Measurements from ENCODE around the gene NR2F1-AS1. TPM values are rescaled to one million over a fixed set of nuclear protein-coding genes. Genes with fewer than 3 reads are reported as not detected.

Gene NR2F1-AS1
- total and polyA plus RNA-seq, 4 donors: 50.9 to 71.5 (median 66.6) TPM

DNA sequence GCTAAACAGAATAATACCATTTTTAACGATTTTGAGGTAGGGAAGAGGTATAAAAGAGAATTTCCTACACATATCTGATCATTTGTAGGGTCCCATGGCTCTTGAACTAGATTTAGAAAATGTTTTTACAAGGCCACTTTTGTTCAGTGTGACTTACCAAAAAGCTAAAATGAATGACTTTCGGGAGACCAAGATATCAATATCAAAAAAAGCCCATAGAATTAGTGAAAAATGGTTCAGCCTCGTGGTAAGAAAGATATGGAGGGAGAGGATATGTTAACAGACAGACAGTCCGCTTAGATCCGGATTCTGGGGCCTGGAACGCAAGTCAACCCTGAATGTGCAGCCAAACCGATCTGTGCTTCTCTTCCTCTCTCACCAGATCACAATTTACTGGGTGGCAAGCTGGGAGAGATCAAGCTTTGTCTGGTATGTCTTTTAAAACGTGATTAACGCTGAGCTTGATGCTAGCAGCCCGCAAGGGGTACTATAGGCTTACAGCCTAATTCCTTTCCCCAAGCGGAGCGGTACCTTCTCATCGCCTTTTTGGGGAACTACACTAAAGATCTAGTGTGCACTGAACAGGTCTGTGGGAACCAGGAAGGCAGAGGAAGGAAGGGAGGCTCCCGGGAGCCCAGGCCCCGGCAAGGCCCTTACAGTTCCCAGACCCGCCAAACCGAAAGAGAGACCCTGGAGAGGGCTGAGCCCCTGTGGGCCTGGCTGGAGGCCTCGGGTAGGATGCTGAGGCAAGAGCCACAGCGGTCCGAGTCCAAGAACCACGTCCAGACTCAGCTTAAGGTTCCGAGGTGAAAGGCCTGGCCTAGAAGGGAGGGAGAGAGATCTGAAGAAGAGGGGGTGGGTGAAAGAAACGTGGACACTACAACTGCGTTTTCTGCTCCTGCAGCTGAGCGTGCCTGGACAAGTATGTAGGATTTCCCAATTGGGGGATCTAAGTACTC, 2.9 kb downstream of the NR2F1-AS1 start:
- WGBS (ENCODE audit: insufficient coverage): 25% methylated on average over 10 of the region's 25 CpGs
- peak overlapping the region; percentile 61 for H3K4me3 ChIP-seq (ENCODE audit: low read depth, low read length)
- H3K9me3 ChIP-seq (ENCODE audit: control insufficient read depth, insufficient read depth, low read length): no peaks in the 10 kb centered on the region
- DNase-seq (ENCODE audit: low read depth in 4 of 6, low spot score in 6 of 6): peak in 2 of 6 donors; percentile 68 to 69
- H3K4me1 ChIP-seq (ENCODE audit: control insufficient read depth, insufficient read depth, low read length): peaks cover 31% of the 10 kb centered on the region
- H3K27me3 ChIP-seq (ENCODE audit: control insufficient read depth, insufficient read depth, low read length): peaks cover 16% of the 10 kb centered on the region
- H3K27ac ChIP-seq (ENCODE audit: low read depth, low read length): peak overlapping the region; percentile 92
- H3K36me3 ChIP-seq (ENCODE audit: control insufficient read depth, insufficient read depth, low read length): no peaks in the 10 kb centered on the region

DNA sequence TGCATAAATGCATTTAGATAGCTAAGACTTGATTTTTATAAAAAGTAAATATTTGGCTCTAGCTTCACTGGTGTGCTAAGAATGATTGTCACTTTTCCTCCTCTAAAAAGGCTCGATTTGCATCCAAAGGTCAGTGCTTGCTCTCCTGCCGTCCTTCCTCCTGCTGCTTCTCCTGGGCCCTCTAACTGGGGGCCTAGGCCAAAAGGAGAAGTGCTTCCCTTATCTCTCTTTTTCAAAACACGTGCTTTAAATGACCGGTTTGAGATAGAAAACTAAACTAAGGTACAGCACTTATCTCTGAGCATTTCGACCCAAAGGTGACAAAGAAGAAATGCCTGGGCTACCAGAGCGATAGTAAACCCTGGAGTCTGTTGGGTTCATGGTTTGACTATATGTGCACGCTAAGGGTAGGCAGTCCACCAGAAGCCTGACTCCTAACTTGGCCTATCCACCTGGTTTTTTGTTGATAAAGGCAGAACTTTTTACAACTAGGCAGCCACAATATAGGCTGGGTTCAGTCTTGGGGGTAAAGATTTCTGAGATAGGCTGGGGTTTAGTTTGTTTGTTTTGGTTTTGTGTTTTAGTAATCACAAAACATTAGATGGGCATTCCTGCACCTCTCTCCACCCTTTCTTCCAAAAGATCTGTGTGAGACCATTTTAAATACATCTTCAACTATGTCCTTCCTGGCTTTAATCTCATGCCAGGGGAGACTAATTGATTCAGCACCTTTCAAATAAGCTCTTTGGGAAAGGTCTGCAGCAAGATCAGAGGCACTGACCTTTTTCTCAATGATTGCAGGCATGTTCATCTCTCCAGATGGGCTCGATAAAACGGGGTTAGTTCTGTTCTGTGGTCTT, 3.8 kb downstream of the NR2F1-AS1 start:
- H3K36me3 ChIP-seq (ENCODE audit: control insufficient read depth, insufficient read depth, low read length): peaks cover 7% of the 10 kb centered on the region
- H3K27me3 ChIP-seq (ENCODE audit: control insufficient read depth, insufficient read depth, low read length): peaks cover 20% of the 10 kb centered on the region
- no peaks in the 10 kb centered on the region for H3K9me3 ChIP-seq (ENCODE audit: control insufficient read depth, insufficient read depth, low read length)
- WGBS (ENCODE audit: insufficient coverage): 50% methylated on average over 4 of the region's 9 CpGs
- peaks cover 40% of the 10 kb centered on the region for H3K4me1 ChIP-seq (ENCODE audit: control insufficient read depth, insufficient read depth, low read length)
- peak in 2 of 6 donors; percentile 24 to 31 for DNase-seq (ENCODE audit: low read depth in 4 of 6, low spot score in 6 of 6)
- H3K27ac ChIP-seq (ENCODE audit: low read depth, low read length): peak overlapping the region; percentile 92
- H3K4me3 ChIP-seq (ENCODE audit: low read depth, low read length): no peak overlapping the region

DNA sequence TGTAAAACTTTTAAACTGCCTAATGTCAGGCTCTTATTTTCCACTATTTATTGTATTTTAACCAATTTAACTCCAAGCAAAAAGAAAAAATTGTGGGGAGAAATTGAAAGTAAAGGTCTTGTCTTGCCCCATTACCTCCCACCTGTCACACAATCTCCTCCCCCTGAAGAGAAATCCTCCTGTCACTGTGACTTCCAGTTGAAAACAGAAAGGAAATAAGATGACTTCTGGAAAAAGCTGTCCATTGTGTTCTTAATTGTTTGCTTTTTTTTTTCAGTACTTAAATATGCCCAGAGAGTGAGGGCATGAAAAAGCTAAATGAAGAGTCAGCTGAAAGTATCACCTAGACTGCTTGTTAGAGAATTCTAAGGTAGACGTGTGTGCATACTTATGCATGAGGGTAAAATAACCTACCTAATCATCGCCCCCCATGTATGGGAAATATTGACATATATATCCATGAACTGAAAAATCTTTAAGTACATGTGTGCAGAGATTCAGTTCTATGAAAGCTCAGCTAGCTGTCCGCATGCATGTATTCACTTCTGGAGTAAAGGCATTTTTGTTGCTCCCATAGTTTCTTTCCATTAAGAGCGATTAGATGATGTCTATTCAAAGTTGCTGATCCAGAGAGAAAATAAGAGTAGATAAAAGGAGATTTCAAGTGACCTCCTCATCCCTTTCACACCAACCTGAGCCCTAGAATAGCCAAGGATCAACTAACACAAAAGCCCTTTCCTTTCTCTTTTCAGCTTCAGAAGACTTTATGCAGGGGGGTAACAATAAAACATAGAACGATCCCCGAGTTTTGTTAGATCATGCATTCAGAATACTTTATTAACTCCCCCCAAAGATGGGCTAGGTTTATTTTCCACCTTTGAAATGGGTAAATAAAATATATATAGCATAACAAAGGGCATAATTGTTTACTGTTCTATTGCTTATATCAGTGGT, 5.3 kb downstream of the NR2F1-AS1 start:
- H3K4me3 ChIP-seq (ENCODE audit: low read depth, low read length): peak overlapping the region; percentile 16
- H3K9me3 ChIP-seq (ENCODE audit: control insufficient read depth, insufficient read depth, low read length): peaks cover 2% of the 10 kb centered on the region
- DNase-seq (ENCODE audit: low read depth in 4 of 6, low spot score in 6 of 6): peak in 2 of 6 donors; percentile 33 to 36
- peak overlapping the region; percentile 92 for H3K27ac ChIP-seq (ENCODE audit: low read depth, low read length)
- H3K4me1 ChIP-seq (ENCODE audit: control insufficient read depth, insufficient read depth, low read length): peaks cover 53% of the 10 kb centered on the region
- peaks cover 22% of the 10 kb centered on the region for H3K27me3 ChIP-seq (ENCODE audit: control insufficient read depth, insufficient read depth, low read length)
- peaks cover 17% of the 10 kb centered on the region for H3K36me3 ChIP-seq (ENCODE audit: control insufficient read depth, insufficient read depth, low read length)
- WGBS (ENCODE audit: insufficient coverage): no CpG with 5 or more reads among the region's 6 CpGs

DNA sequence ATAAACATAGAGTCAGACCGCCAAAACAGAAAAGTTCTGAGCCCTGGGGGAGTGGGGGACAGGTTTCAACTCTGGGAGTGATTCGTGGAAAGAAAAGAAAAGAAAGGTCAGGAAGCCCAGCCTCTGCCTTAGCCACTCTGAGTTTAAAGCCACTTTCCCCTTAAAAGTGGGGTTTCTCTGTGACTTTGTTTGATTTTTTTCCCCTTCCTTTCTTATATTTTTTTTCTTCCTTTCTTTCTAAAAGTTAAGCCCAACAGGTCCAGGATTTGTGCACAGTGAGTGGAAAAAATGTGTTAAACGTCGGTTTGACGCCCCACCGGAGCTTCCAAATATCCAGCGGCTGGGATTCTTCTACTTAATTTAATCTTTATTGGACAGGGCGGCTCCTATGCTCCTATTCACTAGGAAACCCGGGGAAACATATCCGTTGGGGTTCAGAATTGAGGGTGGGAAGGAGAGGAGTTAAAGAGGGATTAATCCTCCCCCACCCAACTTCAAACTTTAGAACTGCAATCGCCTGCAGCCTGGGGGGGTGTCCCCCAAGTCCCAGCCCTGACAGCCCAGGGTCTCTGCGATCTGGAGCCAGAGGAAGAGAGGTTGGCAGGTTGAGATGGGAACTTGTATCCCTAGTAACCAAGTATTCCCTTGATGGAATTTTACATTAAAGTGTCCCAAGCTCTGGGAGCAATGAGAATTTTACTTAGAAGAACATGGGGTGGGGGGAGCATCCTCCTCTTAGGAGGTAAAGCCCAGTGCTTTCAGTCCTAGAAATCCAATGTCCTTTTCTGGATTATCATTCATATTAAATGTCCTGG, 6.3 kb downstream of the NR2F1-AS1 start:
- peaks cover 60% of the 10 kb centered on the region for H3K4me1 ChIP-seq (ENCODE audit: control insufficient read depth, insufficient read depth, low read length)
- peak overlapping the region; percentile 34 for H3K4me3 ChIP-seq (ENCODE audit: low read depth, low read length)
- peak in 2 of 6 donors; percentile 70 to 74 for DNase-seq (ENCODE audit: low read depth in 4 of 6, low spot score in 6 of 6)
- H3K36me3 ChIP-seq (ENCODE audit: control insufficient read depth, insufficient read depth, low read length): peaks cover 24% of the 10 kb centered on the region
- H3K9me3 ChIP-seq (ENCODE audit: control insufficient read depth, insufficient read depth, low read length): peaks cover 2% of the 10 kb centered on the region
- no CpG with 5 or more reads among the region's 12 CpGs for whole genome bisulfite sequencing (ENCODE audit: insufficient coverage)
- H3K27ac ChIP-seq (ENCODE audit: low read depth, low read length): peak overlapping the region; percentile 92
- peaks cover 23% of the 10 kb centered on the region for H3K27me3 ChIP-seq (ENCODE audit: control insufficient read depth, insufficient read depth, low read length)

DNA sequence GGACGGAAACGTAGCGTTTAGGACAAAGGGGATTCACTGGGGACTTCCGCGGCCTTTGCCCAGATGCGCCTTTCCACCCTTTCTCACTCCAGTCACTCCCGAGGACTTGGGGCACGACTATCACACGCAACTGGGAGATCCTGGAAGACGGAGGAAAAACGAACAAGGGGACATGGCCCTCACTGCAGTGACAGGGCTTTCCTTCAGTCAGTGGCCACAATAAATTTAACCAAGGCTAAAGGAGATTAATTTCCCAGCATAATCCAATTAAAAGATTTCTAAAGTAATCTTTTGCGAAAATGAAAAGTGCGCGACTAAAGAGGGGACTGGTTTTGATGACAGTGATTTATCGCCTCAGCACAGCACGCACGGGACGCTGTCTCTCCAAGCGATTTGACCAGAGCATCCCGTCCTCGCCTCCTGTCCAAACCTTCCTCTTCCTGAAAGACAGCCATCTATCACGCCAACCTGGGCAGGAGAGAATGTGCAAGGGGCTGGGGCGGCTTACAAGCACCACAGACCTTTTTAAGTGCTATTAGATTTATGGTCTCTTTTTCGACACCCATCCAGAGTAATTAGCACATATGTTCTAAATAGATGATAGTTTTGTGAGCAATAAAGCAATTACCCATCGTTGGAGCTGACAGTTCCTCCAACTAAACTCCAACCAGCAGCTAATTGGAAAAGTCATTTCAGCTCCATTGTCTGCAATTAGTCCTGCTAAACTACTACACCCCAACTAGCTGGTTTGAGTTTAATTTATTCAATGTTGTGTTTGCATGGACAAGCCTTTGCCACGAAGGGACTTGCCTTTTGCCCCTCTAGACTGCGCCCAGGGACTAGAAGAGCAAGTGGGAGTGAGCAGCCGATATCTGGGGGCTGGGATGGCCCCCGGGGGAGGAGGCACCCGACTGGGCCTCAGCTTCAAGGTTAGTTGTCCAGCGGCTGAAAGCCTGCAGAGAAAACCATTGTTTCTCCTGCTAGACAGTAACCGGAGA, 7.4 kb downstream of the NR2F1-AS1 start:
- 17% methylated on average over 10 of the region's 32 CpGs for WGBS (ENCODE audit: insufficient coverage)
- Histone ChIP-seq H3K4me3 (ENCODE audit: low read depth, low read length) (peak overlapping the region; percentile 34), H3K36me3 (ENCODE audit: control insufficient read depth, insufficient read depth, low read length) (peaks cover 24% of the 10 kb centered on the region), H3K4me1 (ENCODE audit: control insufficient read depth, insufficient read depth, low read length) (peaks cover 52% of the 10 kb centered on the region), H3K27me3 (ENCODE audit: control insufficient read depth, insufficient read depth, low read length) (peaks cover 23% of the 10 kb centered on the region), H3K27ac (ENCODE audit: low read depth, low read length) (peak overlapping the region; percentile 92), H3K9me3 (ENCODE audit: control insufficient read depth, insufficient read depth, low read length) (peaks cover 2% of the 10 kb centered on the region)
- peak in 2 of 6 donors; percentile 58 to 69 for DNase-seq (ENCODE audit: low read depth in 4 of 6, low spot score in 6 of 6)

DNA sequence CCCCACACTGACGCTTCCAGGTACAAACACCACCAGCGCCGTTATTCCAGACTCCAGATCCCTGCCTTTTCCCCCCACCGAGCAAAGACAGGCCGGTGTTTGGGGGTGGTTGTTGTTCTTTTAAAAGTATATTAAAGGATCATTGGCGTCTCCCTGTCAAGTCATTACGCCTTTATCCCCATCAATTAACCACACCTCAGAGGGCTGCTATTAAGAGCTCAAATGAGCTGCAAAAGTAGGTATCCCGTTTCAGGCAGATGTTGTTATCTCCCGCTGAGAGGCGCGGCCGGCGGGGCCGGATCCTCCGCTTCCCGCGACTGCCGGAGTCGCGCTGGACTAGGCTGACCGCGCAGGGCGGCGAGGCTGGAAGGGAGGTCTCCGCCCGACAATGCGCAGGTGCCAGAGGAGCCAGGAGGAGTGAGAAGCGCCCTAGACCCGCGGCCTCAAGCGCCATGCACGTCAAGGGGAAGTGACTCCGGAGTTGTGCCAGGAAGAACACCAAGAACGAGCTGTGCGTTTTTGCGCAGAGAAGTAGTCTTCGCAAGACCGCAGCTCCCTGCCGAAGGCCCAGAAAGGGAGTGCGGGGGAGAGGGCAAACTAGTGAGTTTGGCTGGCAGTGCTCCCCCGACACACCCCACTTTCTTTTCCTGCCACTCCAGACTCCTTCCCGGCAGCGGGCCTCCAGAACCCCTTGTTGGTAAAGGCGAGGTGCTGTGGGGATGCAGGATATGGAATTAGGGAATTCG, 8.2 kb downstream of the NR2F1-AS1 start:
- Histone ChIP-seq H3K4me1 (ENCODE audit: control insufficient read depth, insufficient read depth, low read length) (peaks cover 44% of the 10 kb centered on the region), H3K4me3 (ENCODE audit: low read depth, low read length) (peak overlapping the region; percentile 34), H3K36me3 (ENCODE audit: control insufficient read depth, insufficient read depth, low read length) (peaks cover 24% of the 10 kb centered on the region), H3K9me3 (ENCODE audit: control insufficient read depth, insufficient read depth, low read length) (peaks cover 2% of the 10 kb centered on the region), H3K27ac (ENCODE audit: low read depth, low read length) (peak overlapping the region; percentile 92), H3K27me3 (ENCODE audit: control insufficient read depth, insufficient read depth, low read length) (peaks cover 23% of the 10 kb centered on the region)
- WGBS (ENCODE audit: insufficient coverage): 10% methylated on average over 33 of the region's 45 CpGs
- DNase-seq (ENCODE audit: low read depth in 4 of 6, low spot score in 6 of 6): peak in 2 of 6 donors; percentile 73 to 79

DNA sequence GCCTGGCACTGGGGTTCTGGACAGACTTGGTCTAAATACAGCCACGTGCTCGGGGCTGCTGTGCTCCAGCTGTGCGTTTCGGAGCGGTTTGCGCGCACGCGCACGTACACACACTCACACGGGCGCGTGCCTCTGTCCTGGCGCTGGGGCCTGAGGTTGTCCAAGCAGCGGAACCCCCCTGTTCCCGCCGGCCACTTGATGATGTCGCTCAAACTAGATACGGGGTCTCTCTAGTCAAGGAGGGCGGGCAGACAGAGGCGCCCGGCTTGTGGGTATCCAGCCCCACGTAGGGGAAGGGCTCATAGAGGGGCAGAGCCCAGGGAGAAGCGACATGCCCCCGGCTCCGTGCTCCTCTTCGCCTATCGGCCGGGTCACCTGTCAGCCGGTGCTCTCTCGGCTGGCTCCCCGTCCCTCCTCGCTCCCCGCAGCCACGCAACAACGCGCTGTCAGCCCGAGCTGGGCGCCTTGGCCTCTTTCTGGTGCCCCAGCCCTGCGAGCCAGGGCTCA, 8.9 kb downstream of the NR2F1-AS1 start:
- 32% methylated on average over 39 of the region's 40 CpGs for WGBS (ENCODE audit: insufficient coverage)
- peak overlapping the region; percentile 34 for H3K4me3 ChIP-seq (ENCODE audit: low read depth, low read length)
- H3K27ac ChIP-seq (ENCODE audit: low read depth, low read length): peak overlapping the region; percentile 92
- H3K36me3 ChIP-seq (ENCODE audit: control insufficient read depth, insufficient read depth, low read length): peaks cover 24% of the 10 kb centered on the region
- peaks cover 44% of the 10 kb centered on the region for H3K4me1 ChIP-seq (ENCODE audit: control insufficient read depth, insufficient read depth, low read length)
- H3K27me3 ChIP-seq (ENCODE audit: control insufficient read depth, insufficient read depth, low read length): peaks cover 23% of the 10 kb centered on the region
- DNase-seq (ENCODE audit: low read depth in 4 of 6, low spot score in 6 of 6): peak in 2 of 6 donors; percentile 58 to 80
- H3K9me3 ChIP-seq (ENCODE audit: control insufficient read depth, insufficient read depth, low read length): peaks cover 2% of the 10 kb centered on the region

All from spinal cord (tissue), 10 donors.